HG03196 (cell line): Measurements from ENCODE around the gene SLC22A14.
"Not testable (repeated sequence)": the region's sequence is repeated elsewhere in the genome, so short reads cannot be mapped to it uniquely, and the experiment has no call there.

Source experiments
- ATAC-seq: cut with Tn5 transposase; IDR thresholded peaks from one replicate; pipeline ENCODE4 v1.9.1; 2021; ENCODE audit not compliant: unreplicated experiment

The SLC22A14 gene, protein sequence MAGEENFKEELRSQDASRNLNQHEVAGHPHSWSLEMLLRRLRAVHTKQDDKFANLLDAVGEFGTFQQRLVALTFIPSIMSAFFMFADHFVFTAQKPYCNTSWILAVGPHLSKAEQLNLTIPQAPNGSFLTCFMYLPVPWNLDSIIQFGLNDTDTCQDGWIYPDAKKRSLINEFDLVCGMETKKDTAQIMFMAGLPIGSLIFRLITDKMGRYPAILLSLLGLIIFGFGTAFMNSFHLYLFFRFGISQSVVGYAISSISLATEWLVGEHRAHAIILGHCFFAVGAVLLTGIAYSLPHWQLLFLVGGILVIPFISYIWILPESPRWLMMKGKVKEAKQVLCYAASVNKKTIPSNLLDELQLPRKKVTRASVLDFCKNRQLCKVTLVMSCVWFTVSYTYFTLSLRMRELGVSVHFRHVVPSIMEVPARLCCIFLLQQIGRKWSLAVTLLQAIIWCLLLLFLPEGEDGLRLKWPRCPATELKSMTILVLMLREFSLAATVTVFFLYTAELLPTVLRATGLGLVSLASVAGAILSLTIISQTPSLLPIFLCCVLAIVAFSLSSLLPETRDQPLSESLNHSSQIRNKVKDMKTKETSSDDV

DNA sequence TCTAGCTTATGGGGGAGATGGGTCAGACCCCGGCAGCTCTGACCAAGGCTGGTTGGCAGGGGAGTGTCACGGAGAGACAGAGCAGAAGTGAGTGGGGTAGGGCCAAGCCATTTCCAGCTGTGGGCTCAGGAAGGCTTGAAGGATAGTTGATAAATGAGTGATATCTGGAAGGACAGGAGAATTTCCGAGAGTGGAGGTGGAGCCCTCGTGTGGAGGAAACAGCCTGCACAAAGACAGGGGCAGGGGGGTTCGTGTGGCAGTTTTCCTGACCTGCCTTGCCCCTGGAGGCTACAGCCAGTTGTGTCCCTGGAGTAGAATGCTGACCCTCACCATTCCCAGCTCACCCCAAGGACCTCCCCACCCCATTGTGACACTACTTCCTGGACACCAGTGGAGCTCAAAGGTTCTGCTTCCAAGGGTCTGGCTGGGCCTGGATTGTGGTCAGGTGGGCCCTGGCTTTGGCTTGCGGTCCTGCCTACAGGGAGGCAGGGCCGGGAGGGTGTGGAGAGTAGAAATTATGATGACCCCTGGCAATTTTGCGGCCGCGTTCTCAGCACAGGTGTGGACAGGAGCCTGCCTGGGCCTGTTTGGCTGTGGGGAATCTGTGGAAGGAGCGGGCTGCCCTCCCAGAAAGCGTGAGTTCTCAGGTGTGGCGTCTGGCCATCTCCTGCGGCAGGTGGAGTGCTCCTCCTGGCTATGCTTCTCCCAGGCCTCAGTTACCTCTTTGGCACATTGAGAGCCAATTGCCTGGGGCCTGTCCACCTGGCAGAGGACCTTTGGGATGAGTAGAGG is at the start of gene SLC22A14:
Gene SLC22A14, plus strand, starts transcription at position 400 of the 792 bp plus-strand sequence. CDS start 23,733 bp downstream, outside the sequence.
- no peak for ATAC-seq

DNA sequence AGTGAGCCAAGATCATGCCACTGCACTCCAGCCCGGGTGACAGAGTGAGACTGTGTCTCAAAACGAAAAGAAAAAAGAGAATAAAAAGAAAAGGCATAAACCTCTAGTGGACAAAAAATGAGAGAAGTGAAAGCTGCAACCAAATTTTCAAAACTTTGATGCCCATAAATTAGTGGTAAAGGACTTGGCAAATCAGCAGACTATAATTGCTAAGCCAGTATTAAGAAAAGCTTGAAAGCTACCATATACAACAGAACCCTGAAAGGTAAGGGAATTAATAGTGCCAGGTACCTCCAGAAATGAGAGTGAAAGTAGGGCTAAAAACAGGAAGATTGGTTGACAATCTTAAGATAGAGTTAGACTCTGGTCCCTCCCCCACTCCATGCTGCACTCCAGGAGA is 49.4 kb upstream of the SLC22A14 start:
- no peak for ATAC-seq

DNA sequence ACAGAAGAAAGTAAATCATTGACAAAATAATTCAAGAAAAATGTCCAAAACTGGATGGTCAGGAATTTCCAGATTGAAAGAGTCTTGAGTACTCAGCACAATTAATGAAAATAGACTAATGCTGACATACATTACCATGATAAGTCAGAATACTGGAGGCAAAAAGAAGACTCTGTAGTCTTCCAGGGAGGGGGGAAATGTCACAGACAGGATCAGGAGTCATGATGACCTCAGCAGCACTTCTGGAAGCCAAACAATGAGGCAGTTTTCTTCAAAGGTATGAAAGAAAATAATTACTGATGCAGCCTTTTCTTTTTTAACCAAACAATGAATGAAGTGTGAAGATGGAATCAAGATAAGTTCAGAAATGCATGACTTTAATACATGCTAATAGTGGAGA is 46.6 kb upstream of the SLC22A14 start:
- no peak for ATAC-seq

DNA sequence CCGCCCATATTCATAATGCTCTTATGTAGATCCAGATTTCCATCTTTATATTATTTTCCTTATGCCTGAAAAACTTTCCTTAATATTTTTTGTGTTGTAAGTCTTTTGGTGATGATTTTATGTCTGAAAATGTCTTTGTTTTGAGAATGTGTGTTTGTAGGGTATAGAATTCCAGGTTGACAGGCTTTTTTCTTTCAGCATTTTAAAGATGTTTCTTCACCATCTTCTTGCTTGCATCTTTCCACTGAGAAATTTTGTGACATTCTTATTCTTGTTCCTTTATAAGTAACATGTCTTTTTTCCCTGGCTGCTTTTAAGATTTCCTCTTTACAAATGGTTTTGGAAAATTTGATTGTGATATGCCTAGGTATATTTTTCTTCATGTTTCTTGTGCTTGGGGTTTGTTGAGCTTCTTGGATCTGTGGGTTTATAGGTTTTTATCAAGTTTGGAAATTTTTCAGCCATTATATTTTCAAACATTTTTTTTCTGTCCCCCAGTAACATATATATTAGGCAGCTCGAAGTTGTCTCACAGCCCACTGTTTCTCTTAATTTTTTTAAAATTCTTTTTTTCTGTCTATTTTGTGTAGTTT is 43.6 kb upstream of the SLC22A14 start:
- no peak for ATAC-seq

DNA sequence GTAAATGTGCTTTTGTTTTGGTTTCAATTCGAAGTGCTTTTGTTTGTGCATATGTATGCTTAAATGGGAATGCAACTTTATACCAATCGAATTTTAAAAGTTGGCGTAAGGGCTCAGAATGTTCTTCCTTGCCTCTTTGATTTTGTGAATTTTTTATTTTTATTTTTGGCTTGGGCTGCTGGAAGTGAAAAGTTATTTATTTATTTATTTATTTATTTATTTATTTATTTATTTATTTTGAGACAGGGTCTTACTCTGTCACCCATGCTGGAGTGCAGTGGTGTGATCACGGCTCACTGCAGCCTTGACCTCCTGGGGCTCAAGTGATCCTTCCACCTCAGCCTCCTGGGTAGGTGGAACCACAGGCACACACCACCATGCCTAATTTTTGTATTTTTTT is 39.3 kb upstream of the SLC22A14 start:
- ATAC-seq, result not testable (repeated sequence)

DNA sequence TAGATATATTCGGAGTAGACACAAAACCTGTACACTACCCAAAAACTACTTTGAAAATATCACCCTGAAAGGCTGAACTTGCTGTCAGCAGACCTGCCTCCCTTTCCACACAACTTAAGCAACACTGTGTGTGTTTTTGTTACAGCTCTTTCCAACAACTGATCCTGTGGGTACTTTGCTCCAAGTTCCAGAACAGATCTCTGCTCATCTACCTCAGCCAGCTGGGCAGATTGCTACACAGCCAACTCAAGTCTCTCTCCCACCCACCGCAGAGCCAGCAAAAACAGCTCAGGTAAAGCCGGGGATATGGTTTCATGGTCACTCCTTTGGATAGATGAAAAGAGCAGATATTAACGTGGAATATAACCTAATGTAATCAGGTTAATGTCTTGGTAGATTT is 36.2 kb upstream of the SLC22A14 start:
- ATAC-seq, result no peak

DNA sequence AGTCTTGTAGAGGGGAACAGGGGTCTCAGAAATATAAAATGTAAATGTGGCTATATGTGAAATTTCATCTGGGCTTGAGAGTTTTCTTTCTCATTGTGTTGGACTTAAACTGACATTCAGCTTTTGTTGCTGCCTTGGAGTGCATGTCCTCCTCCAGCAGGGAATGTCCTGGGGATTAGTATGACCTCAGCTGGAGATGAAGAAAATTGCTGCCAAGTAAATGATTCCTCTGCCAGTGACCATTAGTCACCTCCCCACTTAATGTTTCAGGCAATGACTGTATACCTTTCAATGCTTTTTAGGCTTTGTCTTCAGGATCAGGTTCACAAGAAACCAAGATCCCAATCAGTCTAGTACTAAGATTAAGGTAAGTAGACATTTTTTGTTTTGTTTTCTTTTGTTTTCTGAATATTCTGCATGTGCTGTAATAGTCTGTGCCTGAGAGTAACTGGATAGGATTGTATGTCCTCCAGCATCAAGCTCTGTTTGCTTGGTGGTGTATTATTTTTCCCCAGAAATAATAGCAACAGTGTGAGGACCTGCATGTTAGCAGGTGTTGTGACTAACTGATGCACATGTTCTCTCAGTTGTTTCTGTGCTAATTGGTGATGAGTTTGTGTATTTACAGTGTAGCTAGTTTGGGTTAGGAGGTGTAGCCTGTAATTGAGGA is 34.6 kb upstream of the SLC22A14 start:
- no peak for ATAC-seq

DNA sequence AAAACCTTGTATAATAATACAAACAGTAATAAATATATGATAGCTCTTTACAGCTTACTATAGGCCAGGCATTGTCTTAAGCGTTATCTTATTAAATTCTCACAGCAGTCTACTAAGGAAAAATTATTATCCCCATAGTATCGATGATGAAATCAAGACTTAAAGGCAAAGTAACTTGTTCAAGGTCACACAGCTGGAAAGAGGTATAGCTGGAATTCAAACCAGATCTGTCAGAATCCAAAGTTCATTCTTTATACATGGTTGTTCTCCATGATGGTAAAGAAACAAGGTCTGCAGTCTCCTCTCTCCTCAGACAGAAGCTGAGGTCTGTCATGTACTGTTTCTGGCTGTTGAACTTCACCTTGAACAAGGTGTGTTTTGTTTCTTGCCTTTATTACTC is 31.9 kb upstream of the SLC22A14 start:
- ATAC-seq, result no peak

DNA sequence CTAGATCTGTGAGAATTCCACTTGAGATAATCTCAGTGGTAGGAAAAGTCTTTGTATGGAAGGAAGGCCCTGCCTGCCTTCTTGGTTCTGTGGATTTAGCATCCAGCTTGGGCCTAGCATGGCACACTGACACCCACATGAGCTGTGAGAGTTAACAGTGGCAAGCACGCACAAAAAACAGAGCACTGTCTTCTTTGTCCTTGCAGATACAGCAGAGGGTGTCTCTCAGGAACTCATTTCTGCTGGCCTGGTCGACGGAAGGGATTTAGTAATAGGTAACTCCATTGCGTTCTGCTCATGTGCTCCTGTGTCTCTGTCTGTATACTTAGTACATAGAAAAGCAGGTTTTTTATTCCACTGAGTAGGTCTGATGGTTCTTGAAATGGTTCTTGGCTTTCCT is 30.9 kb upstream of the SLC22A14 start:
- no peak for ATAC-seq

DNA sequence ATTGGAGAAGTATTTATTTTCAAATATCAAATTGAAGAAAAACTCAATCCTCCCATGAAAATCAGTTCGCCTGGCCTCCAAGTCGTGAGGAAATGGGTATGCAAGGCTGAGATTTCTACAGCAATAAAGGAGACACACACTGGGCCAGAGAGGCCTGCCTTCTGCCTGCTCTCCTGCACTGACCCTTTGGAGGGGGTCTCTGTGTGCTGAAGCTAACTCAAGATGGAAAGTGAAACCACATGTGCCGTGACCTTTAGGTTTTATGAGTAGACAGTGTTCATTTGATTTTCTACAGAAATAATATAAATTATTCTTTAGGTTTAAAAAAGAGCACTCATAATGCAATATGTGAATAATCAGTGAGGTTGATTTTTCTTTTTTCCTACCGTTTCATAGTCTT is 28.4 kb upstream of the SLC22A14 start:
- ATAC-seq, result no peak

DNA sequence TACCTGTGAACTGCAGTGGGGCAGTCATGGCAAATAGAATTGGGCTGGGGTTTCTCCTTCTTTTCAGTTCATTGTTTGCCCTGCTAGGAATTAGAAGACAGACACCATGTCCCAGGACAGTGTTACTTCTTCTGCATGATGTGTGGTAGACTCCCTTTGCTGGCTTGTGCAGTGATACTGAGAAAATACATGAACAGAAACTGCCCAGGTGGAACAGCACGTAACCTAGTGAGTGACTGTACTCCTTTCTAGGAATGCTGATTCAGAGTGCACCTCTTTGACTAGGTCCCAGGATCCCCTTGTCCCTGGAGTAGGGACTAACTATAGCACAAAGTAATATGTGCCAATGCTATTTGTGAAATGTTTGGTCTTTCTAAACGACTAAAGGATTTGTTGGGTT is 27.2 kb upstream of the SLC22A14 start:
- ATAC-seq, result no peak

DNA sequence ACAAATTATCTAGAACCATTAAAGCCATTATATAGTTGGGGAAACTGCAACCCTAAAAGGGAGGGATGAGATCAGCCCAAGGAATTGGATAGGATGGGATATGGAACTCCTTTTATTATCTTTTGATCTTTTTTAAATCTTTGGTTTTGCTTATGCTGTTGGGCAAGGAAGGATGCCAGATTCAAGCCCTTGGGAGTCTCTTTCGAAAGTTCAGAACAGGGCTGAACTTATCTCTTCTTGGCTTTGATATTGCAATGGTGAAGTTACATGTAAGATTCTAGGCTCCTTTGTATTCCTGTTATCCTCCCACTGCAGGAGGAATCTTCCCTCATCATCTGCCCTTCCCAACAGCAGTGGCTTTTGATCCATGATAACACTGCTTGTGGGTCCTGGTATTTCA is 26.5 kb upstream of the SLC22A14 start:
- no peak for ATAC-seq

DNA sequence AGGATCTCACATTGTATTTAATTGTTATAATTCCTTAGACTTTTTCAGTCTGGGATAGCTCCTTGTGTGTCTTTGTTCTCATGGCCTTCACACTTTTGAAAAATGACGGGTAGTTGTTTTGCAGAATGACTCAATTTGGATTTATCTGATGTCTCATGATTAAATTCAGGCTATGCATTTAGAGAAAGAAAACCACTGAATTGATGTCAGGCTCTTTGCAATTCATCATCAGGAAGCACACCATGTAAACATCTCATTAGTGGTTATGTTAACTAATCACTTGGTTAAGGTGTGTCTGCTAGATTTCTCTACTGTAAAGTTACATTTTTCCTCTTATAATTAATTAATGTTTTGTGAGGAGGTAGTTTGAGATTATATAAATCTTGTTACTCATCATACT is 24.5 kb upstream of the SLC22A14 start:
- ATAC-seq, result no peak

DNA sequence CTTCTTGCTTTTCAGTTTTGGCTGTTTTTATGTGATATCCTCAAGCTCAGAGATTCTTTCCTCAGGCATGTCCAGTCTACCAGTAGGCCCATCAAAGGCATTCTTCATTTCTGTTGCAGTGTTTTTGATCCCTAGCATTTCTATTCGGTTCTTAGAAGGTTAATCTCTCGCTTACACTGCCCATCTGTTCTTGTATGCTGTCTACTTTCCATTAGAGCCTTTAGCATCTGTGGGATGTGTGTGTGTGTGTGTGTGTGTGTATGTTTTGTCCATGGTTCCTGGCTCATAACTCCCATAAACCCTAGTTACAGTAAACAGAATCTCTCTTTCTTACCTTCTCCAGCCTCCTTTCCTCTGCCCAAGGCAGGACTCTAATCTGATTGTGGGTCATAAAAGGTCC is 21.6 kb upstream of the SLC22A14 start:
- ATAC-seq, result no peak

DNA sequence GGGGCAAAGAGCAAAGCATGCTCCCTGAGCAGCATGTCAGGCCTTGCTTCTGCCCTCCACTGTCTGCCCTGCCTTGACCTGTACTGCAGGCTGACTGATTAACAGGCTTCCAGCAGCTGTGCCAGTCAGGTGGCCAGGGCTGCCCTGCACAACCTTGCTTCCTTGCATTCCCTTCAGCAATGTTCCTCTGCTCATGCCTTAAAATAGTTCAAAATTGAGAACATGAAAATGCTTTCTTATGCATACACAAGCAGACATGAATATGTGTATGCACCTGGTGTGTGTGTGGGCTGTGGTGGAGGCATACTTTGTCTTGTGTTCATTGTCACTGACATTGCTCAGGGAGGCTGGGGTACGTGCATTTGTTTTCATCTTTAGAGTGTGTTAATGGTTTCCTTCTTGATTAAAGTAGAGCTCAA is 17.7 kb upstream of the SLC22A14 start:
- ATAC-seq, result no peak

DNA sequence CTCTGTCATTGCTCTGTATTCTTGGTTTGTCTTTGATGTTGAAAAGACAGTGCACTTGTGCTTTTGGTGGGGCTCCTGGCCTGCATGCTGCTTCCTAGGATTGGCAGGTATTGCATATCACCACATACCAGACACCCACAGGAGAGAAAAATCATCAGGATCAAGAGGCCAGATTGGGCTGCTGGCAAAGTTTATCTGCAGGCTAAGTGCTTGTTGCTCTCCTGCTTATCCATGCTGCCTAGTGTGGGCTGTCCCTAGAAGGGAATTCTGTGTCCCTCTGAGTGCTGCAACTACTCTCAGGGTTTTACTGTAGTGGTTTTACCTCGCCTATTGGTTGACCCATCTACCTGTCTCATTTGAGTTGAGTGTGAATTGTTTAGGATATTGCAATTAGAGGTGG is 17.3 kb upstream of the SLC22A14 start:
- no peak for ATAC-seq

DNA sequence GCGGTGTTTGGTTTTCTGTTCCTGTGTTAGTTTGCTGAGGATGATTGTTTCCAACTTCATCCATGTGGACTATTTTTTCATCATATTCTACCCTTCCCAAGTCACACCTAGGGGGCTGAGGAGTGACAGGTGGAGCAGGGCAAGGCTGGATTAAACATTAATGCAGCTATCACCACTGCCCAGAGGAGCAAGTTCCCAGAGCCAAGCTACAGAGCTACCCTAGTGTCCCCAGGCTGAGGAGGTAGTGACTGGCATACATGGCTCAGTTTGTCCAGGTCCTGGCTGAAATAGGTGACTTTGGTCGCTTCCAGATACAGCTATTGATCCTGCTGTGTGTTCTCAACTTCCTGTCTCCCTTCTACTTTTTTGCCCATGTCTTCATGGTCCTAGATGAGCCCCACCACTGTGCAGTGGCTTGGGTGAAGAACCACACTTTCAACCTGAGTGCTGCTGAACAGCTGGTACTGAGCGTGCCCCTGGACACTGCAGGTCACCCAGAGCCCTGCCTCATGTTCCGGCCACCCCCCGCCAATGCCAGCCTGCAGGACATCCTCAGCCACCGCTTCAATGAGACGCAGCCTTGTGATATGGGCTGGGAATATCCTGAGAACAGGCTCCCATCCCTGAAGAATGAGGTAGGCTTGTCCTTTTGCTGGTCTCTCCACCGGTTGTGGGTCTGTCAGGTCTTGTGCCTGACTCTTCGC is 16.3 kb upstream of the SLC22A14 start, which contains the start of gene SLC22A13:
Gene SLC22A13, plus strand, starts transcription at position 209 of the 704 bp plus-strand sequence. Its CDS starts 49 bp downstream, at position 258.
- no peak for ATAC-seq

DNA sequence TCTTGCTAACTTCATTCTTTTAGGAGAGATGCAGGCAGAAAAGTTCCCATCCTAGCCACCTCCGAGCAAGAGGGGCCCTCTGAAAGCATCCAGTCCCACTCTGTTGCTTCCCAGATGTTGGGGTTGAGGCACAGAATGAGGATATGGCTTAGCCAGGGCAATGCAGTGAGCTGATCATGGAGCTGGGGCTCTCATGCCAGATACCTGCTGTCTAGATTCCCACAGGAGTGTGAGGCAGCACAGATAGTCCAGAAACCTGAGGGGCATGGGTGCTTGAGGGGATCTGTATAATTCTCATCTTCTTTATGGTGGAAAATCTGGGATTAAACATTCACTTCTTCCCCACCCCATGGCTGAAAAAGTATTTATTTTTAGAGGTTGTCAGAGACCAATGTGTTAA is 15.3 kb upstream of the SLC22A14 start:
- no peak for ATAC-seq

DNA sequence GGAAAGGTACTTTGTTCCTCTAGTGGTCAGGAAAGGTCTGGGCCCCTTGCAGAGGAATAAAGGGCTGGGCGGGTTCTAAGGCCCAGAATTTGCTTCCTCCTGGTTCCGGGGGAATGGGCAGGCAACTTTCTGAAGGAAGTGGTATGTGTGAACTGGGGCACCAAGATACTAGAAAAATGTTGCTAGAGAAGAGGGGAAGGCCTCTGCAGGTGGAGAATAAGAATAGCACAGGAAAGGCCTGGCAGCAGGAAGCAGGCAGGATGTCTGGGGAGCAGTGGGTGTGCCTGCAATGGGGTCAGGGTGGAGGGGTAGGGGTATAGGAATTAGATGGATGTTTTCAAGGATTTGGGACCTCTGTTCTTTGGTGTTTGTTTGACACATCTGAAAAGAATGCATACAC is 14.4 kb upstream of the SLC22A14 start:
- no peak for ATAC-seq

DNA sequence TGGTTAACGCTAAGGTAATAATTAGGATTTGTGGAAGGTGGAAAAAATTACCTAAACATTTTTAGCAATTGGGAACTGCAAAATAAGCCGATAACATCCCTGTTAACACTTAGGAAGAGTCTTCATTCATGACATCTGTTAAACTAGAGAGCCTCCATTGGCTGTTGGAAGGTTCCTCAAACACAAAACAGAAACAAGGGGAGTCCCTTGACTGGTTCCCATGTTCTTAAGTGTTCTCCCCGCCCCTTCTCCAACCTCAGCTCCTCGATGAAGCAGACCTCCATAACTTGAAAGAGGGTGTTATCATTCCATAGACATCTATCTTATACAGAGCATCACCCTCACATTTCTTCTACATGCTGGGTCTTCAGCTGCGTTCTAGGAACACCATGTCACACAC is 14.0 kb upstream of the SLC22A14 start:
- no peak for ATAC-seq
